Skeletal muscle cell (primary cell): ENCODE measurements around the gene PLA2G4F.

ENCODE experiments used
- DNase-seq: peaks from one replicate; pipeline ENCODE4 v3.0.0-alpha.2; 2010; ENCODE audit warnings: low read depth
- H3K4me3 ChIP-seq: 2 replicates; pipeline ENCODE4 v1.5.1; 2011; ENCODE audit warnings: low read depth, mild to moderate bottlenecking, control low read depth, low read length, moderate library complexity

Gene PLA2G4F

DNA sequence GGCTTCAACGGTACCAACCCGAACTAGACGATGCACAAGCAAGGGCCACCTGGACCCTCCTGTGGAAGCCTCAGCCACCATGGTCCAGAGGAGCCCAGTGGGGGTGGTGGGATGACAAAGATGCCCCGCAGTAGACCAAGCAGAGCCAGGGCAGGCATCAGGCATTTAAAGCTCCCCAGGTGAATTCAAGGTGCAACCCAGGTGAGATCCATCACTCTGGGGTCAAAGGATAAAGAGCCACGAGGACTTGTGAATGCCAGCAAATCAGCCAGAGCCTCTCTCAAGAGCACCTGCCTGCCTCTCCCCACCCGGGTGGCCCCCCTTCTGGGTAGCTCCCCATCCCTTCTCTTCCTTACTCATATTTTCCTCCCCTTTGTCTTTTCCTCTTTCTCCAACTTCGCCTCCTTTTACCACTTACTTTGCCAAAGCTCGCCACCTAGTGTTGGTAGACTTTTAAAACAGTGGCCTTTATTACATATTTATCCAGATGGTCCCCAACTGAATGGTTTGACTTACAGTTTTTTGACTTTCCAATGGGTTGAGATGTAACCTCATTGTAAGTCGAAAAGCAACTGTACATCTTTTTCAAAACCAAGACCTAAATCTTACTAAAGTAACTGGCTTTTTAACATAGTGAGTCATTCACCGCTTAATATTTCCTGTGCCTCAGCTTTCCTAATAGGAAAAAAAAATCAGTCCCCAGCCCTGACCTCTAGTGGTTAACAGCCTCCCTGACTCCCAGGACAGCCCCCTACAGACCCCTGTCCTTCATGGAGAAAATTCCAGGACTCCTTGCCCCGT is 18.8 kb downstream of the PLA2G4F start:
- peak; percentile 6 for DNase-seq
- H3K4me3 ChIP-seq: no peak overlapping the region

DNA sequence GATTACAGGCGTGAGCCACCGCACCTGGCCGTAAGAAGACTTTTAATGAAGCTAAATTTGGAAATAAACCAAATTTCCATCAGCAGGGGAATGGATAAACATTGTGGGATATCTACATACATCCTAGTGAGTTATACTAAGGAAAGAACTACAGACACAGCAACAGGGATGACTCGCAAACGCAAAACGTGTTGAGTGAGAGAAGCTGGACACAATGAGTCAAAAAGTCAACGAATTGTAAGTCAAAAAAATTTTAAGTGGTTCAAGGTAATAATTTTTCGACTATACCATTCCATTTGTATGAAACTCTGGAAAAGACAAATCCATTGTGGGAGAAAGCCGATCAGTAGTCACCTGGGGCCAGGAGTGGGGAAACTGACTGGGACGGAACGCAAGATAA is 19.9 kb downstream of the PLA2G4F start:
- DNase-seq: no peak
- H3K4me3 ChIP-seq: no peak overlapping the region

DNA sequence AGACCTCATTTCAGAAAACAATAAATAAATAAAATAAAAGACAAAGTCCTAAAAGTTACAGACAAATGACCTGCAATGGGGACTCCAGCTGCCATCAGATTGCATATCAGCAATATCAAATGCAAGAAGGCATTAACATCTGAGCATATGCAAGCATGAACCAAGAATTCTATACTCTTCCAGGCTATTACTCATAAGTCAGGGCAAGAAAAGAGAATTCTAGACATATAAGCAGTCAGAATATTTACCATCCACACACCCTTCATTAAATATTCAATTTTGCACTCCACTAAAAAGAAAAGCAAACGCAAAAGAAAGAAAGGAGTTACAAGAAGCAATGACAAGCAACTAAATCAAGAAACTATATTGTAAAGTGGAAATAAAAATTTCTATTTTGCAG is 21.1 kb downstream of the PLA2G4F start:
- no peak for DNase-seq
- H3K4me3 ChIP-seq: no peak overlapping the region

DNA sequence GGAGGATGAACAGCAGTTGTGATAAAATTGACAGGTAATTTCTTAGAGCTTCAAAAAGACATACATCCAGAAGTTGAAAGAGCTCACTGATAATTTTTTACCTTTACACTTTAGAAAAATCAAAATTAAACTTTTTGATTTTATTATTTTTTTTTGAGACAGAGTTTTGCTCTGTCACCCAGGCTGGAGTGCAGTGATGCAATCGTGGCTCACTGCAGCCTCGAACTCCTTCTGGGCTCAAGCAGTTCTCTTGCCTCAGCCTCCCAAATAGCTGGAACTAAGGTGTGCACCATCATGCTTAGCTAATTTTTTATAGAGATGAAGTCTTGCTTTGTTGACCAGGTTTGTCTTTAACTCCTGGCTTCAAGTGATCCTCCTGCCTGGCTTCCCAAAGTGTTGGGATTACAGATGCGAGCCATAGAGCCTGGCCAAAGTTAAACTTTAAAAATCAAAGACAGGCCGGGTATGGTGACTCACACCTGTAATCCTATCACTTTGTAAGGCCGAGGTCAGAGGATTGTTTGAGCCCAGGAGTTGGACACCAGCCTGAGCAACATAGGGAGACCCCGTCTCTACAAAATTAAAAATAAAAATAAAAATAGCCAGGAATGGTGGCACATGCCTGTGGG is 21.7 kb downstream of the PLA2G4F start:
- no peak for DNase-seq
- no peak overlapping the region for H3K4me3 ChIP-seq

DNA sequence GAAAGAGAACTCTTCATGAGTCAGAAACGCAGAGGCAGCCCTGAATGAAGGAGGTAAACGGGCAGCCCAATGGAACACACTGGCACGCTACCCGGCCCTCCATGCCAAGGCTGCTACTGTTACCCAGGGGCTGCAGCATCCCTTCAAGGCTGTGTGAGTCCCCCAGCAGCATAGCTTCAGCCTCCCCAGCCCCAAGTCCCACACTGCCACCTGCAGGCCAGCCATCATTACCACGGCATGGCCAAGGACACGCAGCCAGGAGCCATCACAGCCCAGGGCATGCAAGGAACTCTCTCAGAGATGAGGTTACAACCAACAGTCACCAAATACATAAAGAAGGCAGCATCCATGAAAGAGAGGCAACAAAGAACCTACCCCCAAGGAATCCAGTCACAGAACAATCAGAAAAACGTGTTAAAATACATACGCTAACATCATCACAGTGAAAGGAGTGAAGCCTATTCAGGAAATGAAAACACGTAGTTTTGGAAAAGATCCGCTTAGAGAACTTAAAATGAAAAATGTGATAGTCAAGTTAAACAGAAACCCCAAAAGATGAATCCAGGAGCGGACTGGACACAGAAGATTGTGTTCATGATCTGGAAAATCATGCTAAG is 22.4 kb downstream of the PLA2G4F start:
- no peak overlapping the region for H3K4me3 ChIP-seq
- DNase-seq: peak; percentile 1

DNA sequence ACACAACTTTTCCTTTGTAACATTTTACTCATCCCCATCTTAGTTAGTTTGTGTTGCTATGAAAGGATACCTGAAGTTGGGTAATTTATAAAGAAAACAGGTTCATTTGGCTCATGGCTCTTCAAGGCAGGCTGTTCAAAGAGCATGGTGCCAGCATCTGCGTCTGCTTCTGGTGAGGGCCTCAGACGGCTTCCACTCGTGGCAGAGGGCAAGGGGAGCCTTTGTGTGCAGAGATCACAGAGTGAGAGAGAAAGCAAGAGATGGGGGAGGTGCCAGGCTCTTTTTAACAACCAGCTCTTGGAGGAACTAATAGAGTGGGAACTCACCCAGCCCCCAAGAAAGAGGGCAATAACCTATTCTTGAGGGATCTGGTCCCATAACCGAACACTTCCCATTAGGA is 23.1 kb downstream of the PLA2G4F start:
- DNase-seq: no peak

DNA sequence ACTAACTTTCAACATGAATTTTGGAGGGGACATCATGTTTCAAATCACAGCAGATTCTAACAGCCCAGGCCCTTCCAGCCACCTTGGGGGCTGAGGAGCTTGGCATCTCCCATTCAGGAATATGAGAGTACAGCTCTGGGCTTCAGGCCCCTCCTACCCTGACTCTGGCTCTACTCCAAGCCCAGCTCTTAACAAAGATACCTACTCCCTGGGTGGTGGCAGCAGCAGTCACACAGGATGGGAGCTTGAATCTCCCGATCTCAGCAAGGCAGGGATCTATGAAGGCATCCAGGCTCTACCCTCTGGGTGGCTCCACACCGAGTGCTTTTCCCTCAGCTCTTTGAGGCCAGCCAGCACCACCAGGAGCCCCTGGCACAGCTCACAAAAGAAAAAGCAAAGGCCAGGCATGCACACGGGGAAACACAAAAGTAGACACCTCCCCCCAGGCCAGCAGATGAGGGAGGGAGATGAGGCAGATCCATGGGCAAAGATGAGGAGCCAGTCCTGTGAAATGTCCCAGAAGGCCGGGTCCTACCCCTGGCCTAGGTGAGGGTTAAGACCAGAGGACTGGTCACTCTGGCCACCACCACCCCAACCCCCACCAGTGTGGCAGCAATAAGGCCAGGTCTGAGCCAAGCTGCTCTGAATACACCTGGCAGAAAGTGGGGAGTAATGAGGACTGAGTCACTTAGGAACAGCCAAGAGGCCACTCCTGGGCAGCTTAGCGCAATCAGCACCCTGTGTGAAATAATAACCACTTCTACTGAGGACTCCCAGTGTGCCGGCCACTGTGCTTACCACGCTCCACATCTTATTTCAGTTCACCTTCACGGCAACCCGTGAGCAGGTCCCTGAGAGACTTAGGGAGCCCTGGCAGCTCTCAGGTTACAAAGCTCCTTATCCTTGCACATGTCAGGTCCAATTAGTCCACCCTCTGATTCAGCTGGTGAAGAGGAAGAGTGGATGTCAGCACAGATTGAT is 24.3 kb downstream of the PLA2G4F start:
- no peak overlapping the region for H3K4me3 ChIP-seq
- DNase-seq: no peak

More for the DNA sequence above, 23.1 kb downstream of the PLA2G4F start:
- H3K4me3 ChIP-seq: no peak overlapping the region

DNA sequence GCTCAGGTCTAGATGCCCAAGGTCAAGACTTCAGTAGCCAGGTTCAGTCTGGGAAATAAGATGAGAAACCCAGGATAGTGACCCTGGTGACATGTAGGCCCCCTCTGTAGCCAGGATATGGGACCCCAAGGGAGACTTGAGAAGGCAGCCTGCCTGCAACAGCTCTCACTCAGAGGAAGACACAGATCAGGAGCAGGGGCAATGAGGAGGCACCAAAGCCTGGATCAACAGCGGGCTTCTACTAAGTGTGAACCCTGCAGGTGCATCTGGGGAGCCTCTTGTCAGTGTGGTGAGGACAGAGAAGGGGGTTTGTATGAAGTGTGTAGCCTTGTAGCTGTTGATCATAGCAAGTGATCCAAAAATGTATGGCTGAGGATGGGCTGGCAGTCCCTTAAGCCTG is 25.4 kb downstream of the PLA2G4F start:
- no peak overlapping the region for H3K4me3 ChIP-seq
- no peak for DNase-seq

DNA sequence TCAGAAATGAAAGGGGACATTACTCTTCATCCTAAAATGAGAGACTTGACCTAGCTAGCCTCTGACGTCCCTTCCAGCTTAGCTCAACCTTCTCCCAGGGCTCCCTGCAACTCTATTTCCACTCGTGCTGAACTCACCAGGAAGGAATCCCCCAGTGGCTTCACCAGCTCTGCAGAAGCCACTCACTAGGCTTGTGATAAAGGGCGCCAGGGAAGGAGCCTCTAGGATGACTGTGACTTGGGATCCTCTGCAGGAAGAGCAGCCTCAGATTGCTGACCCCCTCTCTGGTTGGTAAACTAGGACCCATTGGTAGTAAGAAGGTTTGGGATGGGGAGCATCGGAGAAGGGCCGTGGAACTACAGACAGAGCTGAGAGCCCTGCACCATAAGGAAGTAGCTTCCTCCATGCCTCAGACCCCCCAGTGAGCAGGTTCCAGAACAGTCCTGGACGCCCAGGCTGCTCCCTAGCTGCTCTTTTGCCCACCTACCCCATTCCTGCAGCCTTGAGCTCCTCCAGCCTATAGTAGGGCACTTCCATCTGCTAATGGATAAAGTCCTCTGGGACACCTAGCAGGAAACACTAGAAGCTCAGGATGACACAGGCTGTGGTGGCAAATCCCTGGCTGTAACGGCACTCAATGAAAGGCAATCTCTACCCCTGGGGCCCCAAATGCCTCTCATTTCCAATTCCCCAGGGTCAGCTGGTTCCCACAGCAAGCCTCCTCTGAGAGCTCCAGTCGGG is 26.0 kb downstream of the PLA2G4F start:
- no peak for DNase-seq
- no peak overlapping the region for H3K4me3 ChIP-seq

DNA sequence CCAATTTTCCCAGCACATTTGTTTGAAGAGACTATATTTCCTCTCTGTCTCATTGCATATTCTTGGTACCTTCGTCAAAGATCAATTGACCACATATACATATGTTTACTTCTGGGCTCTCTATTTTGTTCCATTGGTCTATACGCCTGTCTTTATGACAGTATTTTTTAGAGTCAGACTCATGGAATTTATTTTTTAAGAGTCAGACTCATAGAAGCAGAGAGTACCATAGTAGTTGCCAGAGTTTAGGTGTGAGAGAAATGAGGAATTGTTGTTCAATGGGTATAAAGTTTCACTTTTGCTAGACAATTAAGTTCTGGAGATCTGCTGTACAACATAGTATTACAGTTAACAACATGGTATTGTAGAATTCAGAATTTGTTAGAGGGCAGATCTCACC is 27.1 kb downstream of the PLA2G4F start:
- H3K4me3 ChIP-seq: no peak overlapping the region
- no peak for DNase-seq

DNA sequence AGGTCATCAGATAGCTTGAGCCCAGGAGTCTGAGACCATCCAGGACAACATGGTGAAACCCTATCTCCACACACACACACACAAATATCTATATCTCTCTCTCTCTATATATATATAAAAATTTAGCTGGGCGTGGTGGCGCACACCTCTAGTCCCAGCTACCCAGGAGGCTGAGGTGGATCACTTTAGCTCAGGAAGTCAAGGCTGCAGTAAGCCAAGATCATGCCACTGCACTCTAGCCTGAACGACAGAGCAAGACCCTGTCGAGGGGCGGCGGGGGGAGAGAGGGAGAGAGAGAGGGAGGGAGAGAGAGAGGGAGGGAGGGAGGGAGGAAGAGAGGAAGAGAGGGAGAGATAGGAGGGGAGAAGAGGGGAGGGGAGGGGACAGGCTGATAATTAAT is 28.0 kb downstream of the PLA2G4F start:
- H3K4me3 ChIP-seq: no peak overlapping the region
- no peak for DNase-seq

DNA sequence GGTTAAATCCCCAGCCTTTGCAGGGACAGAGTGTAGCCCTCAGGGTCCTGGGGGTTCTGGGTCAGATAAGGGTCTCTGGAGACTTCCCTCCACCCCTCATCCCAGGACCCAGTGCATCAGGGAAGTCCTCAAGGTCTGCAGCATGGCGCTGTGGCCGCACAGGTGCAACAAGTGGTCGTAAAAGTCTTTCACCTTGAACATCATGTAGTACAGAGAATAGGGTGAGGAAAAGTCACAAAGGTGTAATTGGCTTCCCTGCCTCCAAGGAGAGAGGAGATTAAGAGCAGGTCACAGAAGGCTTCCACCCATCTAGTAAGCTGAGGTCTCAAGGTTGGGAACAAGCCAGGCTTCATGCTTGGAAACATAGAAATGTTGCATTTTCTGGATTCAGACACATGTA is 32.9 kb downstream of the PLA2G4F start:
- H3K4me3 ChIP-seq: no peak overlapping the region
- no peak for DNase-seq

DNA sequence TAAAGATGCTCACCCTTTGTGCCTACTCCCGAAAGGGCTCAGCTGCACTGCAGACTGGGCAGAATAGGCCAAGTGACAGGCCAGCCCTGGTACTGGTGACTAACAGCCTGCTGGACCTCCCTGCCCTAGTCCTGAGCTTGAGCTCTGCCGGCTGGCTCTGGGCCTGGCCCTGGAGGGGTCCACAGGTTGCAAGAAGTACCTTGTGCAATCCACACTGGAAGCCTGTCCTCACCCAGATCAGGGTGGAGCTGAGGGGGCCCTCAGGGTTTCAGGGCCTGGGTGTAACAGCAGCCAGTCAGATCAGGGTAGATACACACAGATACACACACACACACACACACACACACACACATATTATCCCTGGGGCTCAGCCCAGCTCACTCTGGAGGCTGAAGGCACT is 34.8 kb downstream of the PLA2G4F start:
- DNase-seq: no peak
- no peak overlapping the region for H3K4me3 ChIP-seq

DNA sequence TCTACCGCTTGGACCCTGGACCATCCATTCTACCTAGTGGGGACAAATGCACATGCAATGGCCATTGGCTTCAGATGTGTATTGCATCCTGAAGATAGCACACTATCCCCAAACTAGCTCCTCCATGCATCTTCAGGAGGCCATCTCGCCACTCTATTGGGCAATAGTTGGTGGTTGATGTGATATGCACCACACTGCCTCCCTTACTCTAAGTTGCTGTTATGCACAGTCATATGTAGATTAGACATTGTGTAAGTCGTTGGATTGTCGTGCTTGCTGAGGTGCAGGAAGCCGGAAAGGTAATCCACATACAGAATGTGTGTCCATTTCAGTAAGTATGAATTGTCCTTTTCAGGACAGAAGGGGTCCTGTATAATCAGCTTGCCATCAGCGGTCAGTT is 35.4 kb downstream of the PLA2G4F start:
- H3K4me3 ChIP-seq: no peak overlapping the region
- no peak for DNase-seq

DNA sequence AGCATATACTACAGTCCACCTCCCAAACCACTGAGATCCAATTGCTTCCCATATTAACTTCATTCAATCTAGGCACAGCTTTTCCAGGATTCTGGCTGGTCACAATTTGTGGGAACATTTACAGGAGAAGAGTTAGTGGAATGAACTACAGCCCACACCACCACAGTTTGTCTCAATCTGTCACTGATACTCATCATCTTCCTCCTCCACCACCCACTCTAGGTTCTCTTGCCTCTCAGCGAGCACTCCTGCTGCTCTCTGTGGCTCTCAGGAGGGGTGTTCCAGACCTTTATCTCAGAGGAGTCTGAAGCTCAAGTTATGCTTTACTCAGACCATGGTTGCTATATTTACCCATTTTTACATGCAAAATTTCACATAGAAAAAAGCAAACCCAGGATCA is 36.2 kb downstream of the PLA2G4F start:
- DNase-seq: no peak
- no peak overlapping the region for H3K4me3 ChIP-seq

DNA sequence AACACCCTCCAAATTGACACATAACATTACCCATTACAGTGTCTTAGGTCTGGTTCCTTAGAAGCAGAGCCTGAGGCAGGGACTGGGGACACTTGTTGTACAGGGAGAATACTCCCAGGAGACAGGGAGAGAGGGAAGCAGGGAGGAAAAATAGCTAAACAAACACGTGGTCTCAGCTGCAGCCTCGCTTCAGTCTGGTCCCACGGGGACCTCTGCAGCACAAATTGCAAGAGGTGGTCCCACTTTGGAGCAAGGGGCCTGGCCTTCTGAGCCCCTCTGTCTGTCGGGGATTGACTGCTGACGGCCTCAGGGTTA is 37.0 kb downstream of the PLA2G4F start:
- H3K4me3 ChIP-seq: no peak overlapping the region
- no peak for DNase-seq

DNA sequence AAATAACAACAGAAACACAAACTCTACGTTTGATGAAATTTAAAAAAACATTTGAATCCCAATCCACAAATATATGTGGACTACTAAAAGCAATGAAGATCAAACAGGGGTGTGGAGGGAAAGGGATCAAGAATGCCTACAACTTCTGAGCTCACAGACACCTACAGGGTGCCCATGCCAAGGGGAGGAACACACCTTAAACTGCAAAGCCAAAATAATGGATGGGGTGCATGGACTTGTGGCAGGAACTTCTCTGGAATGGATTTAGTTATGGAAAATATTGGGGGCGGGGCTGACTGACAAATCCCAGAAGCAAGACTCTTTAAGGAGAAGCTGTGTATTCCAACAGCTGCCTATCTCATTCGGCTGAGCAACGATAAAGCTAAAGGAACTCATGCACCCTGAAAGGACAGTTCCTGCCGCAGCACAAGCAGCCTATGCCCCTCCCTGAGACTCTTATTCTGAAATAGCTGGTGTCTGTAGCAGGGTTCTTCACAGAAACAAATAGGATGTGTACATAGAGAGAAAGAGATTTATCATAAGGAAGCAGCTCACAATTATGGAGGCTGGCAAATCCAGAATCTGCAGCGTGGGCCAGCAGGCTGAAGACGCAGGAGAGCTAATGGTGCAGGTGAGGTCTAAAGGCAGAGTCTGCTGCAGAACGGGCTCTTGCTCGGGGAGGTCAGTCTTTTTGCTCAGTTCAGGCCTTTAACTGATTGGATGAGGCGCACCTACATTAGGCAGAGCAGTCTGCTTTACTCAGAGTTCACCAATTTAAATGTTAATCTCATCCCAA is 37.6 kb downstream of the PLA2G4F start:
- no peak for DNase-seq
- H3K4me3 ChIP-seq: no peak overlapping the region

DNA sequence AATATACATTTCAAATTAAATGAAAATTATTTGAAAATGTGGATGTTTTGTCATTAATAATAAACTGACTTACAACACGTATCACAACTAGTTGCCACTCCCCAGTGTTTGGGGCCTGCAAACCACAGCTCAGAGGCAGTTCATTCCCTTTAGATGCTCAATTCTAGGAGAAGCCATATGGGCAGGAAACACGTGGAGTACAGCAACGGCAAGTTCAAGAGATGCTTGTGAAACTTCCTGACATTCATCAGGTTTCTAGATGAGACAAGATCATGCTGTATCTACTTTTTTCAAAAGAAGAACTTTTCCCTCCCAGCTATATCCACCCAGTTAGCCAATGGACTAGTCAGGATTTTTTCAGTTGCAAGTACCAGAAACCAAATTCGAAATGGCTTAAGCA is 44.5 kb downstream of the PLA2G4F start:
- H3K4me3 ChIP-seq: no peak overlapping the region
- DNase-seq: no peak

DNA sequence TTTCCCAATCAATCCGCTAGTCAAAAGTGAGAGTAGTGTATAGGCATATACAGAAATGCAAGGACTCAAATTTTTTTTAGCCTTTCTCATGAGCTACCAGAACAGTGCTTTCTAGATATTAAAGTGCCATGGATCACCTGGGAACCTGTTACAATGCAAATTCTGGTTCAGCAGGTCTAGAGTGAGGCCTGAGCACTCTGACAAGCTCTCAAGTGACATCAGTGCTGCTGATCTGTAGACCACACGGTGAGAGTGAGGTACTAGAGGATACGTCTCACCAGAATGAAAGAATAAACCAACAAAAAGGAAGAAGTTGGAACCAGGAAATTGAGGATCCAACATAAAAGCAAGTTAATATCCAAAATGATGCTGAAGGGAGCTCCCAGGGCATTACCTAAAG is 46.1 kb downstream of the PLA2G4F start:
- H3K4me3 ChIP-seq: no peak overlapping the region
- DNase-seq: no peak
